Gastrocnemius medialis (tissue), 4 donors: ENCODE data around the gene RASSF5.
"Not testable (repeated sequence)": the region's sequence is repeated elsewhere in the genome, so short reads cannot be mapped to it uniquely, and the experiment has no call there.

Experiments
- POLR2A ChIP-seq, 2 donors: fragments of 450-650 bp; IDR thresholded peaks; one replicate each; pipeline ENCODE4 v1.6.1; 2017; ENCODE audit warnings: antibody characterized with exemption in 2 of 2, mild to moderate bottlenecking in 2 of 2, moderate library complexity in 2 of 2
- TF ChIP-seq, protein P1 (sequence below), 5 experiments: fragments of 450-650 bp in 3 of 5; fragments of 200-600 bp in 2 of 5; sonication (generic) in 2 of 5; IDR thresholded peaks in 4 of 5; conservative IDR thresholded peaks in 1 of 5; 1 replicate in 4 of 5; 2 replicates in 1 of 5; pipeline ENCODE4 v1.5.1; 2016 to 2019; ENCODE audit warnings: antibody characterized with exemption in 5 of 5, mild to moderate bottlenecking in 3 of 5, moderate library complexity in 3 of 5

DNA sequence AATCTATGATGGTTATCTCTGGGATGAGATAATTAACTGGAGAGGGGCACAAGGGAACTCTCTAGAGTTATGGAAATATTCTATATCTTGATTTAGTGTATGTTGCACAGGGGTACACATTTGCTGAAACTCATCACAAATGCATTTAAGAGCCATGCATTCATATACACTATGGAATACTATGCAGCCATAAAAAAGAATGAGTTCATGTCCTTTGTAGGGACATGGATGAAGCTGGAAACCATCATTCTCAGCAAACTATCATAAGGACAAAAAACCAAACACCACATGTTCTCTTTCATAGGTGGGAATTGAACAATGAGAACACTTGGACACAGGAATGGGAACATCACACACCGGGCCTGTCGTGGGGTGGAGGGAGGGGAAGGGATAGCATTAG lies 119.1 kb downstream of the RASSF5 start:
- not testable (repeated sequence) for TF ChIP-seq POLR2A (IDR thresholded peaks at IDR 0.05)
- TF ChIP-seq, protein P1, sequence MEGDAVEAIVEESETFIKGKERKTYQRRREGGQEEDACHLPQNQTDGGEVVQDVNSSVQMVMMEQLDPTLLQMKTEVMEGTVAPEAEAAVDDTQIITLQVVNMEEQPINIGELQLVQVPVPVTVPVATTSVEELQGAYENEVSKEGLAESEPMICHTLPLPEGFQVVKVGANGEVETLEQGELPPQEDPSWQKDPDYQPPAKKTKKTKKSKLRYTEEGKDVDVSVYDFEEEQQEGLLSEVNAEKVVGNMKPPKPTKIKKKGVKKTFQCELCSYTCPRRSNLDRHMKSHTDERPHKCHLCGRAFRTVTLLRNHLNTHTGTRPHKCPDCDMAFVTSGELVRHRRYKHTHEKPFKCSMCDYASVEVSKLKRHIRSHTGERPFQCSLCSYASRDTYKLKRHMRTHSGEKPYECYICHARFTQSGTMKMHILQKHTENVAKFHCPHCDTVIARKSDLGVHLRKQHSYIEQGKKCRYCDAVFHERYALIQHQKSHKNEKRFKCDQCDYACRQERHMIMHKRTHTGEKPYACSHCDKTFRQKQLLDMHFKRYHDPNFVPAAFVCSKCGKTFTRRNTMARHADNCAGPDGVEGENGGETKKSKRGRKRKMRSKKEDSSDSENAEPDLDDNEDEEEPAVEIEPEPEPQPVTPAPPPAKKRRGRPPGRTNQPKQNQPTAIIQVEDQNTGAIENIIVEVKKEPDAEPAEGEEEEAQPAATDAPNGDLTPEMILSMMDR (IDR thresholded peaks at IDR 0.05 in 4 of 5, conservative IDR thresholded peaks at IDR 0.05 in 1 of 5) = not testable (repeated sequence)
